ENCODE measurements around the gene SLF1.

- TF ChIP-seq CTCF (IDR thresholded peaks at IDR 0.05) (no peak), EZH2 (IDR thresholded peaks at IDR 0.05; ENCODE audit: borderline replicate concordance, insufficient read depth, low read depth, low read length, poor library complexity, severe bottlenecking) (no peak)
Measured at GRCh38 chr5:94645053-94645452, 26.6 kb downstream of the SLF1 start.

Measured in B cell (primary cell).